GM18873 (cell line): ENCODE results near the gene NEMP1.
"Not testable (repeated sequence)": the region's sequence is repeated elsewhere in the genome, so short reads cannot be mapped to it uniquely, and the experiment has no call there.

Experiments
- ATAC-seq: cut with Tn5 transposase; IDR thresholded peaks from one replicate; pipeline ENCODE4 v1.9.1; 2021; ENCODE audit warnings: mild to moderate bottlenecking, moderate library complexity, moderate number of reproducible peaks; ENCODE audit not compliant: unreplicated experiment, low FRiP score

NEMP1 gene

GRCh38 chr12:57092876-57093414 lies 14.4 kb upstream of the NEMP1 start:
- no peak for ATAC-seq

DNA sequence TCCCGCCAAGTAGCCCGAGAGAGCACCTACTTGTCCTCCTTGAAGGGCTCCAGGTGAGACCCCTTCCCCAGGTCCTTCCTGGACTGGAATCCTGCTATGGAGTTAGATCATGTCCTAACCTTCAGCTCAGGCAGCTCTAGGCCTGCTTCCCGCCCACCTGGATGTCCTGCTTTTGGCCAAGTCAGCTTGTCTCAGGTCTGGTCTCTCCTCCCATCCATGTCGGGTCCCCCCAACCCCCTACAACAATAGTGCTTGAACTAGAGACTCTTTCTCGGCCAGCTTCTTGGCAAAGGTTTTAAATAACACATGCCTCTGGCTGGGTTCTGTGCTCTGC lies 13.9 kb upstream of the NEMP1 start:
- ATAC-seq = no peak

DNA sequence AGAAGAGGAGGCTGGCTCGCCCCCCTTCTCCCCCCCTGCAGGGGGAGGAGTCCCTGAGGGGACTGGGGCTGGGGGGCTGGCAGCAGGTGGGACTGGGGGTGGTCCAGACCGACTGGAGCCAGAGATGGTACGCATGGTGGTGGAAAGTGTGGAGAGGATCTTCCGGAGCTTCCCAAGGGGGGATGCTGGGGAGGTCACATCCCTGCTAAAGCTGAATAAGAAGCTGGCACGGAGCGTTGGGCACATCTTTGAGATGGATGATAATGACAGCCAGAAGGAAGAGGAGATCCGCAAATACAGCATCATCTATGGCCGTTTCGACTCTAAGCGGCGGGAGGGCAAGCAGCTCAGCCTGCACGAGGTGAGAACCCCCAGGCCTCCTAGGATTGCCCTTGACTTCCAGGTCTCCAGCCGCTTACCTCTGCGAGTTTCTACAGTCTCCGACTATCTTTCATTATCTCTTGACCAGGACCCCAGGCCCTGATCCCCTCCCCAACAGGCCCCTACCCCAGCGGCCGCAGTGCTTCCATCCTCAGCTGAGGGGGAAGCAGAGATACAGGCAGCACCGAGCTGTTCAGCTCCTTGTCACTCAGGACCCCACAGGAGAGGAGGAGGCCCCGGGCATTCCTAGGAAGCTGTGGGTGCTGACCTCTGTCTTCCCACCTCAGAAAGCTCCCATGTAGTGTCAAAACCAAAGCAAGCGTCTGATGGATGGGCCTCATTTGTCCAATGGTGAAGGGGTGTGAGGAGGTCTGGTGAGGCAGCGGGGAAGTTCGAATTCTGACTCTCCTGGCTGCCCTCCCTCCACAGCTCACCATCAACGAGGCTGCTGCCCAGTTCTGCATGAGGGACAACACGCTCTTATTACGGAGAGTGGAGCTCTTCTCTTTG lies 13.3 kb upstream of the NEMP1 start:
- no peak for ATAC-seq

GRCh38 chr12:57090924-57091637 lies 12.5 kb upstream of the NEMP1 start:
- no peak for ATAC-seq

DNA sequence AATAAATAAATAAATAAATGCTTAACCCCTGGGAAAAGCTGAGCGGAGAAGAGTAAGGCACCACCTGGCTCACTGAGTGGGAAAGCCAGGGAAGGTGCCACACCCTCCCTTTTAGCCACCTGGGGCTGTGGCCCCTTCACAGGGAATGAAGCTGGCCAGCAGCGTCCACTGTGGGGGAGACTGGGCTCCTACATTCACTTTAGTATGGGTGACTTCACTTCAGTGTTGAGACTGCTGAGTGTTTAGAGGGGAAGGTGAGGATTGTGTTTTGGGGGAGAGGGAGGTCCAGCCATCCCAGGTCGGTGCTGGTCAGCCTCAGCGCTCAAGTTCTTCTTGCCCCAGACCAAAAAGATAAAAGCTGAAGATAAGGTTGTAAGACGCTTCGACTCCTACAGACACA lies 11.9 kb upstream of the NEMP1 start:
- no peak for ATAC-seq

- no peak for ATAC-seq
Observed at GRCh38 chr12:57089271-57090245, 11.0 kb upstream of the NEMP1 start.

GRCh38 chr12:57088354-57089270 lies 10.0 kb upstream of the NEMP1 start, which contains the start of gene NAB2:
TSS of gene NAB2 (plus strand) at chr12:57089114. CDS start at chr12:57089272, 158 bp downstream.
- peak; percentile 41 for ATAC-seq

GRCh38 chr12:57087691-57088353 lies 9.2 kb upstream of the NEMP1 start:
- peak; percentile 26 for ATAC-seq

GRCh38 chr12:57087010-57087690 lies 8.6 kb upstream of the NEMP1 start:
- peak; percentile 0 for ATAC-seq

- ATAC-seq = no peak
Observed at GRCh38 chr12:57086493-57087009, 8.0 kb upstream of the NEMP1 start.

GRCh38 chr12:57085999-57086492 lies 7.5 kb upstream of the NEMP1 start:
- no peak for ATAC-seq

DNA sequence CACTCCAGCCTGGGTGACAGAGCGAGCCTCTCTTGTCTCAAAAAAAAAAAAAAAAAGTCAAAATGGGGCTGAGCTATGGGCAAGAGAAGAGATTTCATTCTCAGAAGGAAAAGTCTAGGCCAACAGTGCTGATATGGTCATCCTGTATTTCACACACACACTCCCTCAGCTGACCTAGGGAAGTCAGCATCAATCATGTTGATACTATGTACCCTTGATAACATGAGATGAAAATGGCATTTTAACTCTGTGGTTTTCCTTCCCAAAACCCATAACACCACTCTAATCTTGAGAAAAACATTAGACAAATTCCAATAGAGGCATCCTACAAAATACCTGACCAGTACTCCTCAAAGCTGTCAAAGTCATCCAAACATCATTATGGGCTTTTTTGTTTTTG lies 2.3 kb upstream of the NEMP1 start:
- ATAC-seq = no peak

GRCh38 chr12:57079821-57080220 lies 1.2 kb upstream of the NEMP1 start:
- no peak for ATAC-seq

GRCh38 chr12:57073566-57074450 lies 4.8 kb downstream of the NEMP1 start:
- not testable (repeated sequence) for ATAC-seq

- no peak for ATAC-seq
Observed at GRCh38 chr12:57072661-57073060, 5.9 kb downstream of the NEMP1 start.

DNA sequence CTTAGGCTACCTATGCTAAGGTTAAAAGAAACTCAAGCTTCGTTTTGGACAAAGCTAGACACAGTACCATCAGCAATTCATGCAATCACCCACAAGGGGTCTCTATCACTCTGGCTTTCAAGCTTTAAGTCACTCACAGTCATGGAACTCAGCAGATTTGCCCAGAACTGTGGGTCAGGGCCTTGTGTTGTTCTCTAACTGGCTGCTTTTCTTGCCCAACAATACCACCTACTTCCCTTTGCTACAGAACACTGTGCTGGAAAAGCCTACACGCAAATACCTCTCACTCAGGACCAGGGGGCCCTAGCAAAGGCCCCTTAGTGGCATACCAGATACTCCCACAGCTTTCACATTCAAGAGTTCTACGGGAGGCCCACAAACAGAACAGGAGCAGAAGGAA lies 9.1 kb downstream of the NEMP1 start:
- ATAC-seq = peak; percentile 83

DNA sequence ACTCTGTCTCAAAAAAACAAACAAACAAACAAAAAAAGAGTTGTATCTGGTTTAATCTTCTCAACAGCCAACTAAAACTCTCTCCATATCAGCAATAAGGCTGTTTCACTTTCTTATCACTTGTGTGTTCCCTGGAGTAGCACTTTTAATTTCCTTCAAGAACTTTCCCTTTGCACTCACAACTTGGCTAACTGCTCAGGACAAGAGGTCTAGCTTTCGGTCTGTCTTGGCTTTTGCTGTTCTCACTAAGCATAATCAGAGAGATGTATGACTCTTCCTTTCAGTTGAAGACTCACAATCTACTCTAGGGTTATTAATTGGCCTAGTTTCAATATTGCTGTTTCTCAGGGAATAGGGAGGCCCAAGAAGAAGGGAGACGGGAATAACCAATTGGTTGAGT lies 12.3 kb downstream of the NEMP1 start:
- ATAC-seq = no peak
